IPS DF 6.9 (cell line): ENCODE results near the gene ZNF280A.
"Not testable (repeated sequence)": the region's sequence is repeated elsewhere in the genome, so short reads cannot be mapped to it uniquely, and the experiment has no call there.

ENCODE experiments used
- DNase-seq: peaks from one replicate; pipeline ENCODE4 v3.0.0-alpha.2; 2013; ENCODE audit warnings: low read depth, low spot score
- H3K27ac ChIP-seq: one replicate; pipeline ENCODE4 v1.5.1; 2013; ENCODE audit warnings: low read length, control low read depth
- H3K27me3 ChIP-seq: 2 replicates; pipeline ENCODE4 v1.6.1; 2013; ENCODE audit warnings: mild to moderate bottlenecking, low read length; ENCODE audit not compliant: control insufficient read depth, insufficient read depth
- H3K36me3 ChIP-seq: 2 replicates; pipeline ENCODE4 v1.6.1; 2013; ENCODE audit warnings: low read length; ENCODE audit not compliant: control insufficient read depth, insufficient read depth
- H3K4me1 ChIP-seq: 2 replicates; pipeline ENCODE4 v1.6.1; 2013; ENCODE audit warnings: low read length; ENCODE audit not compliant: control insufficient read depth, insufficient read depth
- H3K4me3 ChIP-seq: 2 replicates; pipeline ENCODE4 v1.5.1; 2013; ENCODE audit warnings: mild to moderate bottlenecking, low read length
- H3K9me3 ChIP-seq: 2 replicates; pipeline ENCODE4 v1.6.1; 2013; ENCODE audit warnings: low read length, inconsistent platforms; ENCODE audit not compliant: control insufficient read depth, insufficient read depth
- WGBS: extraction: QIAGEN DNeasy Blood & Tissue Kit; methylation state at CpG from one replicate; pipeline ENCODE4 v1.1.7; 2013; ENCODE audit warnings: mixed read lengths, missing lambda C conversion rate; ENCODE audit not compliant: insufficient read length, insufficient coverage; 5-methylcytosine and 5-hydroxymethylcytosine counted together

Gene ZNF280A

DNA sequence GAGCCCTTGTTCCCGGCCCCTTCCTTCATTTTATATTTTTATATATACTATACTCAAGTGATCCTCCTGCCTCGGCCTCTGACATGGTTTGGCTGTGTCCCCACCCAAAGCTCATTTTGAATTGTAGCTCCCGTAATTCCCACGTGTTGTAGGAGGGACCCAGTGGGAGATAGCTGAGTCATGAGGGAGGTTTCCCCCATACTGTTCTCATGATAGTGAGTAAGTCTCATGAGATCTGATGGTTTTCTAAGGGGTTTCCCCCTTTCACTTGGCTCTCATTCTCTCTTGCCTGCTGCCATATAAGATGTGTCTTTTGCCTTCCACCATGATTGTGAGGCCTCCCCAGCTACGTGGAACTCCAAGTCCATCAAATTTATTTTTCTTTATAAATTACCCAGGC is 7.2 kb upstream of the ZNF280A start:
- Histone ChIP-seq H3K27me3 (peaks cover 2% of the 10 kb centered on the region; the same call in 1 of the 2 replicates), H3K36me3 (no peaks in the 10 kb centered on the region), H3K27ac (no peak overlapping the region), H3K4me1 (no peaks in the 10 kb centered on the region), H3K9me3 (no peaks in the 10 kb centered on the region; the same call in 1 of the 2 replicates), H3K4me3 (no peak overlapping the region)
- DNase-seq = no peak
- no CpG with 5 or more reads among the region's 5 CpGs for WGBS

GRCh38 chr22:22526125-22526912 is 6.2 kb upstream of the ZNF280A start:
- no CpG with 5 or more reads among the region's 4 CpGs for WGBS
- Histone ChIP-seq H3K9me3 (no peaks in the 10 kb centered on the region; the same call in 1 of the 2 replicates), H3K27me3 (peaks cover 2% of the 10 kb centered on the region; the same call in 1 of the 2 replicates), H3K4me3 (no peak overlapping the region), H3K27ac (no peak overlapping the region), H3K36me3 (no peaks in the 10 kb centered on the region), H3K4me1 (no peaks in the 10 kb centered on the region)
- DNase-seq = no peak

DNA sequence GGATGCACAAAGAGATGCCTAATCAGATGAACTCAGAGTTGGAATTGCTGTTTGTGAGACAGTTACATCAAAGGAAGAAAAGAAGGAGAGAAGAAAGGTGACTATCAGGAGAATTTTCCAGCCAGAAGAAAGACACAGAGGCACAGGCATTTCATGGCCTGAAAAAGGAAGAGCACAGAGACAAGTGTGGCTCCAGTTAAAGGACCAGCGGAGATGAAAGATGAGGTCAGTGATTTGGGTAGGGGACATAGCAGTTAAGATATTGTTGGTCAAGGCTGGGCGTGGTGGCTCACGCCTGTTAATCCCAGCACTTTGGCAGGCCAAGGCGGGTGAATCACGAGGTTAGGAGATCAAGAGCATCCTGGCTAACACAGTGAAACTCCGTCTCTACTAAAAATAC is 3.4 kb upstream of the ZNF280A start:
- Histone ChIP-seq H3K27me3 (peaks cover 2% of the 10 kb centered on the region; the same call in 1 of the 2 replicates), H3K4me1 (no peaks in the 10 kb centered on the region), H3K36me3 (no peaks in the 10 kb centered on the region), H3K9me3 (no peaks in the 10 kb centered on the region; the same call in 1 of the 2 replicates), H3K4me3 (no peak overlapping the region), H3K27ac (no peak overlapping the region)
- DNase-seq = no peak
- no CpG with 5 or more reads among the region's 6 CpGs for WGBS

GRCh38 chr22:22521631-22522030 is 1.6 kb upstream of the ZNF280A start:
- Histone ChIP-seq H3K4me1 (no peaks in the 10 kb centered on the region), H3K27ac (no peak overlapping the region), H3K9me3 (no peaks in the 10 kb centered on the region; the same call in 1 of the 2 replicates), H3K27me3 (peaks cover 2% of the 10 kb centered on the region; the same call in 1 of the 2 replicates), H3K4me3 (no peak overlapping the region), H3K36me3 (no peaks in the 10 kb centered on the region)
- WGBS = no CpG with 5 or more reads among the region's 8 CpGs
- no peak for DNase-seq

GRCh38 chr22:22520667-22521602 is 865 bp upstream of the ZNF280A start:
- WGBS = 100% methylated on average over 1 of the region's 12 CpGs
- H3K27me3 ChIP-seq = peaks cover 2% of the 10 kb centered on the region; the same call in 1 of the 2 replicates
- no peaks in the 10 kb centered on the region for H3K36me3 ChIP-seq
- DNase-seq = no peak
- no peaks in the 10 kb centered on the region for H3K4me1 ChIP-seq
- H3K27ac ChIP-seq = no peak overlapping the region
- H3K4me3 ChIP-seq = no peak overlapping the region
- H3K9me3 ChIP-seq = no peaks in the 10 kb centered on the region; the same call in 1 of the 2 replicates

- Histone ChIP-seq H3K9me3 (no peaks in the 10 kb centered on the region; the same call in 1 of the 2 replicates), H3K36me3 (no peaks in the 10 kb centered on the region), H3K27ac (no peak overlapping the region), H3K4me3 (no peak overlapping the region), H3K4me1 (no peaks in the 10 kb centered on the region), H3K27me3 (peaks cover 5% of the 10 kb centered on the region; the same call in 1 of the 2 replicates)
- WGBS = no CpG with 5 or more reads among the region's 5 CpGs
- DNase-seq = no peak
Measured at GRCh38 chr22:22519591-22519990, 479 bp downstream of the ZNF280A start.

DNA sequence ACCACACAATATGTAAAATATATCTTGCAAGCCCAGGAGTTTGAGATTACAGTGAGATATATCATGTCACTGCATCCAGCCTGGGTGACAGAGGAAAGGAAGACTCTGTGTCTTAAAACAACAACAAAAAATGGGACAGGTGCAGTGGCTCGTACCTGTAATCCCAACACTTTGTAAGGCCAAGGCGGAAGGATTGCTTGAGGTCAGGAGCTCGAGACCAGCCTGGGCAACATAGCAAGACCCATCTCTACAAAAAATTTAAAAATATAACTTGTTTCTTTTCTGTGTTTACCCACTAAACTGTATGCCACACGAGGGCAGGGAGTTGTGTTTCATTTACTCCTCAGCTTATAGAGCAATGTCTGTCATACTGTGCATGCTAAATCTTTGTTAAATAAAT is 3.1 kb downstream of the ZNF280A start:
- no peak overlapping the region for H3K27ac ChIP-seq
- no peak overlapping the region for H3K4me3 ChIP-seq
- H3K4me1 ChIP-seq = no peaks in the 10 kb centered on the region
- no peaks in the 10 kb centered on the region for H3K36me3 ChIP-seq
- H3K27me3 ChIP-seq = peaks cover 3% of the 10 kb centered on the region; the same call in 1 of the 2 replicates
- H3K9me3 ChIP-seq = no peaks in the 10 kb centered on the region; the same call in 1 of the 2 replicates
- whole genome bisulfite sequencing = no CpG with 5 or more reads among the region's 4 CpGs
- no peak for DNase-seq

DNA sequence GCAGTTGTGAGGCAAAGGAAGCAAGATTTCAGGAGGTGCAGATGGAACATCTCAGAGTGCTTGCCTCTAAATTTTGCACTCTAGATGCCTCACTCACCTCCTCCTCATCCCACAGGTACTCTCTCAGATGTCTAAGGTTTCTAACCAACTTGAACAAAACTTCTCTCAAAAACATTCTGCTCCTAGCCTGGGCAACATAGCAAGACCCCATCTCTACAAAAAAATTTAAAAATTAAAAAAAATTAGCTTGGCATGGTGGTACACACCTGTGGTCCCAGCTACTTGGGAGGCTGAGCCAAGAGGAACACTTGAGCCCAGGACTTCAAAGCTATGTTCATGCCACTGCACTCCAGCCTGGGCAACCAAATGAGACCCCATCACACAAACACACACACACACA is 4.2 kb downstream of the ZNF280A start:
- Histone ChIP-seq H3K36me3 (no peaks in the 10 kb centered on the region), H3K4me1 (no peaks in the 10 kb centered on the region), H3K4me3 (no peak overlapping the region), H3K27me3 (peaks cover 3% of the 10 kb centered on the region; the same call in 1 of the 2 replicates), H3K27ac (no peak overlapping the region), H3K9me3 (no peaks in the 10 kb centered on the region; the same call in 1 of the 2 replicates)
- DNase-seq = no peak

- H3K9me3 ChIP-seq, H3K27me3 ChIP-seq, DNase-seq, H3K4me3 ChIP-seq, H3K27ac ChIP-seq, H3K4me1 ChIP-seq, H3K36me3 ChIP-seq: not testable (repeated sequence)
- WGBS = no CpG with 5 or more reads among the region's 8 CpGs
Measured at GRCh38 chr22:22514431-22514830, 5.6 kb downstream of the ZNF280A start.

GRCh38 chr22:22513619-22514018 is 6.5 kb downstream of the ZNF280A start:
- no peaks in the 10 kb centered on the region for H3K4me1 ChIP-seq
- no peak overlapping the region for H3K4me3 ChIP-seq
- no peak overlapping the region for H3K27ac ChIP-seq
- no peaks in the 10 kb centered on the region; the same call in 1 of the 2 replicates for H3K9me3 ChIP-seq
- no CpG with 5 or more reads among the region's 2 CpGs for WGBS
- peaks cover 3% of the 10 kb centered on the region; the same call in 1 of the 2 replicates for H3K27me3 ChIP-seq
- H3K36me3 ChIP-seq = no peaks in the 10 kb centered on the region
- no peak for DNase-seq
